AG04450 (cell line): ENCODE measurements around the gene MYO18B. TPM values are rescaled to one million over a fixed set of nuclear protein-coding genes. Genes with fewer than 3 reads are reported as not detected.

Experiments
- CTCF ChIA-PET: fragments of 300-600, 350-600 bp; formaldehyde crosslinking; extraction: SDS; loops from one replicate; lab custom pipeline; 2022; ENCODE audit warnings: antibody characterized with exemption, inconsistent platforms; lab: Charles Lee
- POLR2A ChIA-PET: fragments of 350-600 bp; formaldehyde crosslinking; extraction: SDS; loops from one replicate; lab custom pipeline; 2021; ENCODE audit warnings: antibody characterized with exemption, inconsistent platforms; lab: Yijun Ruan, JAX
- DNase-seq: peaks from one replicate; pipeline ENCODE4 v3.0.0-alpha.2; 2011; ENCODE audit warnings: low read depth, low spot score
- H3K27ac ChIP-seq: one replicate; pipeline ENCODE4 v1.5.1; 2012; ENCODE audit warnings: low read depth, low read length, control low read depth
- H3K27me3 ChIP-seq: one replicate; pipeline ENCODE4 v1.6.0; 2012; ENCODE audit warnings: low read length; ENCODE audit not compliant: control insufficient read depth, insufficient read depth
- H3K4me3 ChIP-seq: 2 replicates; pipeline ENCODE4 v1.5.1; 2011; ENCODE audit warnings: mild to moderate bottlenecking, low read depth, low read length, control low read depth
- H3K9me3 ChIP-seq: 2 replicates; pipeline ENCODE4 v1.5.1; 2012; ENCODE audit warnings: low read length; ENCODE audit not compliant: control insufficient read depth, insufficient read depth
- CTCF ChIP-seq: IDR thresholded peaks from 2 replicates; pipeline ENCODE4 v1.5.1; 2011; ENCODE audit warnings: low read depth, low read length, control low read depth, inconsistent platforms
- polyA minus RNA-seq: library from RNA; depleted of rRNA, polyadenylated mRNA; stranded (reverse); fragments of >200 nt; gene quantifications from 2 replicates; pipeline ENCODE4 v1.2.3, GENCODE V29; 2011; rRNA and poly(A)+ RNA removed
- polyA plus RNA-seq: library from polyadenylated mRNA; depleted of rRNA; stranded (reverse); fragments of >200 nt; gene quantifications from 2 replicates; pipeline ENCODE4 v1.2.3, GENCODE V29; 2011; rRNA removed

Gene MYO18B
- polyA plus RNA-seq (not detected in 2 replicates), polyA minus RNA-seq (not detected in 2 replicates)

GRCh38 chr22:25741692-25742626 is at the start of gene MYO18B:
Gene MYO18B, plus strand, starts transcription at chr22:25742188. Its CDS starts 18,905 bp downstream, at chr22:25761093.
- Histone ChIP-seq H3K27ac (no peak within 1 kb of the TSS), H3K9me3 (peaks cover 16% of the 10 kb centered on the region), H3K4me3 (no peak within 1 kb of the TSS), H3K27me3 (no peaks in the 10 kb centered on the region)
- no peak for TF ChIP-seq CTCF
- ChIA-PET POLR2A (no interaction called here), CTCF (no interaction called here)
- no peak for DNase-seq

- POLR2A ChIA-PET = no interaction called here
- CTCF ChIA-PET = no interaction called here
- H3K27ac ChIP-seq = no peak overlapping the region
- no peak overlapping the region for H3K4me3 ChIP-seq
- DNase-seq = no peak
- H3K9me3 ChIP-seq = no peaks in the 10 kb centered on the region
- no peak for TF ChIP-seq CTCF
- no peaks in the 10 kb centered on the region for H3K27me3 ChIP-seq
These were observed 49.4 kb upstream of the MYO18B start for GRCh38 chr22:25692397-25693267.

- H3K27me3 ChIP-seq = no peaks in the 10 kb centered on the region
- CTCF ChIA-PET = no interaction called here
- no peak for DNase-seq
- H3K9me3 ChIP-seq = no peaks in the 10 kb centered on the region
- TF ChIP-seq CTCF = no peak
- POLR2A ChIA-PET = no interaction called here
- H3K27ac ChIP-seq = no peak overlapping the region
- no peak overlapping the region for H3K4me3 ChIP-seq
These were observed 48.8 kb upstream of the MYO18B start for GRCh38 chr22:25693268-25693565.

GRCh38 chr22:25694196-25694907 is 47.6 kb upstream of the MYO18B start:
- TF ChIP-seq CTCF = no peak
- CTCF ChIA-PET = no interaction called here
- POLR2A ChIA-PET = no interaction called here

More at GRCh38 chr22:25694196-25694907, 47.6 kb upstream of the MYO18B start:
- Histone ChIP-seq H3K4me3 (no peak overlapping the region), H3K9me3 (no peaks in the 10 kb centered on the region), H3K27me3 (no peaks in the 10 kb centered on the region), H3K27ac (no peak overlapping the region)
- DNase-seq = no peak
